ENCODE data around the gene ALG3.

The ALG3 gene

GRCh38 chr3:184234671-184235380, 13.9 kb downstream of the ALG3 start:
- DNase-seq, result no peak

GRCh38 chr3:184234224-184234623, 14.5 kb downstream of the ALG3 start:
- no peak for DNase-seq

- DNase-seq, result no peak
Measured at GRCh38 chr3:184233127-184233843, 15.5 kb downstream of the ALG3 start.

- DNase-seq, result no peak
Measured at GRCh38 chr3:184231671-184232070, 17.1 kb downstream of the ALG3 start.

GRCh38 chr3:184230603-184231528, 17.9 kb downstream of the ALG3 start:
- no peak for DNase-seq

- DNase-seq, result no peak
Measured at GRCh38 chr3:184230081-184230602, 18.6 kb downstream of the ALG3 start.

- DNase-seq, result peak; percentile 83
Measured at GRCh38 chr3:184229394-184230080, 19.2 kb downstream of the ALG3 start, which contains the start of gene VWA5B2. VWA5B2 (plus strand) TSS chr3:184229585; CDS start chr3:184230529, 944 bp downstream.

GRCh38 chr3:184228376-184229137, 20.2 kb downstream of the ALG3 start:
- DNase-seq, result no peak

GRCh38 chr3:184227481-184227935, 21.3 kb downstream of the ALG3 start:
- DNase-seq, result peak; percentile 80

GRCh38 chr3:184223946-184224345, 24.8 kb downstream of the ALG3 start:
- no peak for DNase-seq

GRCh38 chr3:184222521-184222920, 26.2 kb downstream of the ALG3 start:
- no peak for DNase-seq

- DNase-seq, result no peak
Measured at GRCh38 chr3:184218814-184219213, 29.9 kb downstream of the ALG3 start.

GRCh38 chr3:184211718-184212117, 37.0 kb downstream of the ALG3 start:
- DNase-seq, result no peak

GRCh38 chr3:184211297-184211696, 37.5 kb downstream of the ALG3 start:
- DNase-seq, result no peak

- no peak for DNase-seq
Measured at GRCh38 chr3:184209146-184209923, 39.4 kb downstream of the ALG3 start.

- no peak for DNase-seq
Measured at GRCh38 chr3:184203526-184203925, 45.2 kb downstream of the ALG3 start.

- DNase-seq, result no peak
Measured at GRCh38 chr3:184200825-184201224, 47.9 kb downstream of the ALG3 start.

GRCh38 chr3:184198509-184198908, 50.3 kb downstream of the ALG3 start:
- no peak for DNase-seq

- DNase-seq, result no peak
Measured at GRCh38 chr3:184196536-184196935, 52.2 kb downstream of the ALG3 start.

- no peak for DNase-seq
Measured at GRCh38 chr3:184193991-184194539, 54.7 kb downstream of the ALG3 start.

All from activated CD8-positive, alpha-beta memory T cell treated with anti-CD3 and anti-CD28 coated beads, Interleukin-2, amount 50 U/mL, for 48 hours (primary cell).